ENCODE measurements around the gene TCF23. TPM values are rescaled to one million over a fixed set of nuclear protein-coding genes. Genes with fewer than 3 reads are reported as not detected.

TCF23 gene
- total and polyA plus RNA-seq, 12 donors = under 0.01 to 0.35 (median 0.08) TPM; not detected in 3

- Histone ChIP-seq H3K36me3 (replicated peaks in 1 of 2) (no peaks in the 10 kb centered on the region), H3K4me3 (no peak overlapping the region), H3K9me3 (replicated peaks in 1 of 3) (no peaks in the 10 kb centered on the region), H3K4me1 (replicated peaks in 1 of 2) (no peaks in the 10 kb centered on the region), H3K27ac (no peak overlapping the region), H3K27me3 (no peaks in the 10 kb centered on the region)
- no peak for TF ChIP-seq POLR2A (IDR thresholded peaks at IDR 0.05)
- 86 to 91% (median 88%) methylated on average over 8 of the region's 8 CpGs for WGBS, 4 donors
- intact Hi-C loops (cut with DNase I) = no loop called here
- DNase-seq = no peak
Observed at GRCh38 chr2:27147935-27148334, 869 bp upstream of the TCF23 start.

GRCh38 chr2:27149570-27150405 is 984 bp downstream of the TCF23 start:
- TF ChIP-seq CTCF (IDR thresholded peaks at IDR 0.05) = no peak
- TF ChIP-seq POLR2A (IDR thresholded peaks at IDR 0.05) = no peak
- 88 to 95% (median 91%) methylated on average over 7 to 29 of the region's 29 CpGs for WGBS, 4 donors
- Histone ChIP-seq H3K9me3 (replicated peaks in 1 of 3) (no peaks in the 10 kb centered on the region), H3K4me3 (no peak overlapping the region), H3K27ac (no peak overlapping the region), H3K4me1 (replicated peaks in 1 of 2) (peaks cover 0 to 5% of the 10 kb centered on the region in 2 donors), H3K27me3 (no peaks in the 10 kb centered on the region), H3K36me3 (replicated peaks in 1 of 2) (no peaks in the 10 kb centered on the region)
- DNase-seq = no peak
- intact Hi-C loops (cut with DNase I) = no loop called here

- 83 to 95% (median 87%) methylated on average over 8 of the region's 8 CpGs for WGBS, 4 donors
- Histone ChIP-seq H3K27ac (no peak overlapping the region), H3K4me3 (no peak overlapping the region), H3K36me3 (replicated peaks in 1 of 2) (no peaks in the 10 kb centered on the region), H3K4me1 (replicated peaks in 1 of 2) (peaks cover 0 to 5% of the 10 kb centered on the region in 2 donors), H3K9me3 (replicated peaks in 1 of 3) (no peaks in the 10 kb centered on the region), H3K27me3 (no peaks in the 10 kb centered on the region)
- intact Hi-C loops (cut with DNase I) = no loop called here
- TF ChIP-seq POLR2A (IDR thresholded peaks at IDR 0.05) (no peak), CTCF (IDR thresholded peaks at IDR 0.05) (no peak)
- DNase-seq = no peak
Observed at GRCh38 chr2:27150639-27151230, 1.9 kb downstream of the TCF23 start.

- WGBS, 4 donors = 80 to 98% (median 87%) methylated on average over 6 to 8 of the region's 8 CpGs
- Histone ChIP-seq H3K27ac (no peak overlapping the region), H3K36me3 (replicated peaks in 1 of 2) (no peaks in the 10 kb centered on the region), H3K9me3 (replicated peaks in 1 of 3) (no peaks in the 10 kb centered on the region), H3K27me3 (no peaks in the 10 kb centered on the region), H3K4me3 (no peak overlapping the region), H3K4me1 (replicated peaks in 1 of 2) (peaks cover 0 to 5% of the 10 kb centered on the region in 2 donors)
- no peak for TF ChIP-seq CTCF (IDR thresholded peaks at IDR 0.05)
- TF ChIP-seq POLR2A (IDR thresholded peaks at IDR 0.05) = no peak
- DNase-seq = no peak
- intact Hi-C loops (cut with DNase I) = no loop called here
Observed at GRCh38 chr2:27152102-27152795, 3.4 kb downstream of the TCF23 start.

All from adrenal gland (tissue), 12 donors.